HEK293 (cell line): ENCODE data around the gene BCL6.

Experiments
- CTCF ChIA-PET: fragments of 350-600 bp; formaldehyde crosslinking; extraction: SDS; loops from one replicate; lab custom pipeline; 2021; ENCODE audit warnings: antibody characterized with exemption; lab: Yijun Ruan, JAX
- POLR2A ChIA-PET: fragments of 300-600 bp; formaldehyde crosslinking; extraction: SDS; loops from one replicate; lab custom pipeline; 2020; ENCODE audit warnings: antibody characterized with exemption, inconsistent platforms; lab: Yijun Ruan, JAX
- H3K27ac ChIP-seq: fragments of 200-500 bp; sonication (Bioruptor generic); 2 replicates; pipeline ENCODE4 v1.5.1; 2014; ENCODE audit warnings: low read depth, low read length, control low read depth, inconsistent platforms; ENCODE audit errors: extremely low read depth
- H3K36me3 ChIP-seq, 2 experiments: fragments of 200-500 bp in 1 of 2; sonication (Bioruptor generic) in 1 of 2; 1 replicate in 1 of 2; 2 replicates in 1 of 2; pipeline ENCODE4 v1.5.1; 2014 to 2017; ENCODE audit warnings: inconsistent platforms in 2 of 2, low read length in 2 of 2; ENCODE audit not compliant: control insufficient read depth in 2 of 2, insufficient read depth in 1 of 2
- H3K4me1 ChIP-seq: fragments of 200-500 bp; sonication (Bioruptor generic); 2 replicates; pipeline ENCODE4 v1.5.1; 2014; ENCODE audit warnings: mild to moderate bottlenecking, low read length, inconsistent platforms; ENCODE audit not compliant: control insufficient read depth, insufficient read depth
- H3K4me3 ChIP-seq: 2 replicates; pipeline ENCODE4 v1.5.1; 2011; ENCODE audit warnings: low read depth, mild to moderate bottlenecking, control low read depth, low read length, moderate library complexity
- H3K9me3 ChIP-seq: fragments of 200-500 bp; sonication (Bioruptor generic); 2 replicates; pipeline ENCODE4 v1.5.1; 2014; ENCODE audit warnings: low read depth, low read length, inconsistent platforms; ENCODE audit not compliant: control insufficient read depth, insufficient read depth
- KLF16 ChIP-seq: fragments of 450-650 bp; formaldehyde crosslinking; IDR thresholded peaks from 2 replicates; pipeline ENCODE4 v1.5.1; 2017; ENCODE audit warnings: missing biosample characterization, missing genetic modification characterization
- MZF1 ChIP-seq: fragments of 450-650 bp; formaldehyde crosslinking; IDR thresholded peaks from 2 replicates; pipeline ENCODE4 v1.5.1; 2017; ENCODE audit warnings: missing biosample characterization, missing genetic modification characterization, borderline replicate concordance
- PBX3 ChIP-seq: sonication (generic); formaldehyde crosslinking; IDR thresholded peaks from 2 replicates; pipeline ENCODE4 v1.8.1; 2022; ENCODE audit warnings: mild to moderate bottlenecking, moderate library complexity, missing genetic modification reagents
- RBAK ChIP-seq: fragments of 450-650 bp; formaldehyde crosslinking; IDR thresholded peaks from 2 replicates; pipeline ENCODE4 v1.5.1; 2016; ENCODE audit warnings: missing biosample characterization, missing genetic modification characterization
- REST ChIP-seq: fragments of 450-650 bp; formaldehyde crosslinking; IDR thresholded peaks from 2 replicates; pipeline ENCODE4 v1.5.1; 2016; ENCODE audit warnings: missing biosample characterization, missing genetic modification characterization
- ZBTB20 ChIP-seq: fragments of 450-650 bp; formaldehyde crosslinking; IDR thresholded peaks from 2 replicates; pipeline ENCODE4 v1.5.1; 2016; ENCODE audit warnings: missing biosample characterization, missing genetic modification characterization
- ZBTB48 ChIP-seq: fragments of 450-650 bp; formaldehyde crosslinking; IDR thresholded peaks from 2 replicates; pipeline ENCODE4 v1.5.1; 2016; ENCODE audit warnings: missing biosample characterization, missing genetic modification characterization
- ZBTB6 ChIP-seq: fragments of 450-650 bp; formaldehyde crosslinking; IDR thresholded peaks from 2 replicates; pipeline ENCODE4 v1.5.1; 2017; ENCODE audit warnings: missing biosample characterization, missing genetic modification characterization
- ZNF23 ChIP-seq: fragments of 450-650 bp; formaldehyde crosslinking; IDR thresholded peaks from 2 replicates; pipeline ENCODE4 v1.5.1; 2016; ENCODE audit warnings: missing biosample characterization, missing genetic modification characterization, borderline replicate concordance
- ZNF239 ChIP-seq: fragments of 450-650 bp; formaldehyde crosslinking; IDR thresholded peaks from 2 replicates; pipeline ENCODE4 v1.5.1; 2016; ENCODE audit warnings: missing biosample characterization, missing genetic modification characterization
- ZNF335 ChIP-seq: fragments of 450-650 bp; formaldehyde crosslinking; conservative IDR thresholded peaks from 2 replicates; pipeline ENCODE4 v1.5.1; 2016; ENCODE audit warnings: missing biosample characterization, missing genetic modification characterization
- ZNF362 ChIP-seq: fragments of 450-650 bp; formaldehyde crosslinking; IDR thresholded peaks from 2 replicates; pipeline ENCODE4 v1.5.1; 2016; ENCODE audit warnings: missing biosample characterization, missing genetic modification characterization
- ZNF423 ChIP-seq: fragments of 450-650 bp; formaldehyde crosslinking; IDR thresholded peaks from 2 replicates; pipeline ENCODE4 v1.5.1; 2016; ENCODE audit warnings: missing biosample characterization, missing genetic modification characterization
- ZNF513 ChIP-seq: fragments of 450-650 bp; IDR thresholded peaks from 2 replicates; pipeline ENCODE4 v1.5.1; 2018; ENCODE audit warnings: missing biosample characterization, missing genetic modification characterization
- ZNF555 ChIP-seq: fragments of 450-650 bp; formaldehyde crosslinking; conservative IDR thresholded peaks from 2 replicates; pipeline ENCODE4 v1.5.1; 2017; ENCODE audit warnings: missing biosample characterization, mild to moderate bottlenecking, missing genetic modification characterization, inconsistent platforms
- ZNF571 ChIP-seq: fragments of 450-650 bp; formaldehyde crosslinking; IDR thresholded peaks from 2 replicates; pipeline ENCODE4 v1.5.0; 2017; ENCODE audit warnings: missing biosample characterization, missing genetic modification characterization
- ZNF596 ChIP-seq: fragments of 450-650 bp; IDR thresholded peaks from 2 replicates; pipeline ENCODE4 v1.5.0; 2018; ENCODE audit warnings: missing biosample characterization, mild to moderate bottlenecking, missing genetic modification characterization, moderate library complexity
- ZNF600 ChIP-seq: fragments of 450-650 bp; formaldehyde crosslinking; IDR thresholded peaks from 2 replicates; pipeline ENCODE4 v1.5.1; 2016; ENCODE audit warnings: missing biosample characterization, missing genetic modification characterization
- ZNF658 ChIP-seq: fragments of 450-650 bp; formaldehyde crosslinking; IDR thresholded peaks from 2 replicates; pipeline ENCODE4; 2016; ENCODE audit warnings: missing biosample characterization, missing genetic modification characterization
- ZNF692 ChIP-seq: fragments of 450-650 bp; formaldehyde crosslinking; IDR thresholded peaks from 2 replicates; pipeline ENCODE4 v1.5.1; 2016; ENCODE audit warnings: missing biosample characterization, missing genetic modification characterization

The BCL6 gene

GRCh38 chr3:187738331-187739093 lies 6.8 kb downstream of the BCL6 start (continued):
- no peak for TF ChIP-seq RBAK

GRCh38 chr3:187738071-187738330 lies 7.3 kb downstream of the BCL6 start:
- TF ChIP-seq ZNF239 = no peak
- peak; percentile 79; the same call in 1 of the 2 replicates for TF ChIP-seq ZBTB20 (tag by site-specific recombination)
- 0 out of 2 replicates have a peak, but pooled peaks have one; percentile 1 for TF ChIP-seq MZF1 (tag by site-specific recombination)
- no peak for TF ChIP-seq KLF16 (tag by site-specific recombination)
- TF ChIP-seq ZNF335 (tag by site-specific recombination) = 0 out of 2 replicates have a peak, but pooled peaks have one; percentile 14
- TF ChIP-seq ZBTB6 = 0 out of 2 replicates have a peak, but pooled peaks have one; percentile 59
- TF ChIP-seq ZNF571 (tag by site-specific recombination) = no peak
- CTCF ChIA-PET = interaction anchor here (0.7 to 5.7 kb wide), 6 partner anchors 9 to 1216 kb away, joined by 3 to 205 read pairs (median 4); no protein-coding TSS in a partner anchor
- Histone ChIP-seq H3K36me3 (peaks cover 0 to 7% of the 10 kb centered on the region in 2 experiments; a peak in 1 of 3 replicates), H3K4me3 (peak overlapping the region; percentile 37), H3K27ac (peak overlapping the region; percentile 60; the same call in 1 of the 2 replicates), H3K9me3 (no peaks in the 10 kb centered on the region), H3K4me1 (no peaks in the 10 kb centered on the region)
- POLR2A ChIA-PET = interaction anchor here (1.5 kb wide), 2 partner anchors 1210 to 1216 kb away, joined by 3 to 4 read pairs; no protein-coding TSS in a partner anchor

- Histone ChIP-seq H3K27ac (no peak overlapping the region; the same call in 1 of the 2 replicates), H3K36me3 (peaks cover 0 to 10% of the 10 kb centered on the region in 2 experiments; a peak in 1 of 3 replicates), H3K4me1 (no peaks in the 10 kb centered on the region)
- TF ChIP-seq ZNF596 (tag by site-specific recombination) (peak; percentile 97), REST (no peak), ZNF423 (tag by site-specific recombination) (no peak), ZNF692 (tag by site-specific recombination) (no peak), ZNF335 (tag by site-specific recombination) (peak; percentile 91), ZNF23 (tag by site-specific recombination) (no peak), ZNF513 (no peak), ZNF658 (tag by site-specific recombination) (no peak), PBX3 (CRISPR knock-in tag) (no peak), ZBTB48 (tag by site-specific recombination) (0 out of 2 replicates have a peak, but pooled peaks have one; percentile 11), MZF1 (tag by site-specific recombination) (0 out of 2 replicates have a peak, but pooled peaks have one; percentile 31), ZNF362 (tag by site-specific recombination) (peak; percentile 87), ZNF600 (peak; percentile 51), ZNF555 (tag by site-specific recombination) (no peak)
Measured at GRCh38 chr3:187737368-187738070, 7.7 kb downstream of the BCL6 start.

More at GRCh38 chr3:187737368-187738070, 7.7 kb downstream of the BCL6 start:
- ChIA-PET POLR2A (interaction anchor here (0.6 to 1.5 kb wide), 5 partner anchors 569 to 1217 kb away, joined by 3 to 5 read pairs (median 4); no protein-coding TSS in a partner anchor), CTCF (interaction anchor here (0.7 to 5.7 kb wide), 5 partner anchors 10 to 1216 kb away, joined by 3 to 205 read pairs (median 4); no protein-coding TSS in a partner anchor)
- Histone ChIP-seq H3K9me3 (no peaks in the 10 kb centered on the region), H3K4me3 (peak overlapping the region; percentile 37)
